K562 (cell line): ENCODE measurements around the gene TRAF3. TPM values are rescaled to one million over a fixed set of nuclear protein-coding genes. Genes with fewer than 3 reads are reported as not detected.

Source experiments
- JUND ChIP-seq, 2 experiments: IDR thresholded peaks; 2 replicates in 1 of 2; 3 replicates in 1 of 2; pipeline ENCODE4 v1.6.1; 2011; ENCODE audit warnings: borderline replicate concordance in 2 of 2, low read depth in 2 of 2, low read length in 2 of 2, improper control_type of control experiment in 1 of 2, missing biosample characterization in 1 of 2, missing genetic modification characterization in 1 of 2, missing genetic modification reagents in 1 of 2
- MIER1 ChIP-seq: fragments of 450-650 bp; IDR thresholded peaks from 2 replicates; pipeline ENCODE4 v1.6.1; 2016; ENCODE audit warnings: antibody characterized with exemption, mild to moderate bottlenecking, low read depth
- NCOR1 ChIP-seq: fragments of 450-650 bp; IDR thresholded peaks from 2 replicates; pipeline ENCODE4 v1.6.1; 2016; ENCODE audit warnings: mild to moderate bottlenecking, moderate library complexity
- NR1H2 ChIP-seq: sonication (generic); formaldehyde crosslinking; IDR thresholded peaks from 2 replicates; pipeline ENCODE4 v1.4.0; 2020; ENCODE audit warnings: mild to moderate bottlenecking, missing genetic modification reagents
- POLR2AphosphoS5 ChIP-seq: IDR thresholded peaks from 2 replicates; pipeline ENCODE4 v1.6.1; 2011; ENCODE audit warnings: mild to moderate bottlenecking, low read depth, low read length, moderate library complexity; ENCODE audit not compliant: control insufficient read depth, insufficient read depth
- RBBP5 ChIP-seq: fragments of 200-600 bp; sonication (generic); IDR thresholded peaks from 2 replicates; pipeline ENCODE4 v1.6.1; 2012; ENCODE audit warnings: borderline replicate concordance, mild to moderate bottlenecking, low read length, control low read depth, inconsistent platforms; ENCODE audit not compliant: insufficient read depth, poor library complexity, severe bottlenecking
- TAL1 ChIP-seq: fragments of 450-650 bp; IDR thresholded peaks from 2 replicates; pipeline ENCODE4 v1.6.1; 2016; ENCODE audit warnings: mild to moderate bottlenecking
- TEAD1 ChIP-seq, 2 experiments: fragments of 450-650 bp in 1 of 2; sonication (generic) in 1 of 2; formaldehyde crosslinking; IDR thresholded peaks; 2 replicates each; pipeline versions ENCODE4 v1.4.0 to v1.8.0; 2020 to 2022; ENCODE audit warnings: mild to moderate bottlenecking in 2 of 2, missing genetic modification reagents in 1 of 2
- TEAD2 ChIP-seq: fragments of 450-650 bp; IDR thresholded peaks from 2 replicates; pipeline ENCODE4 v1.6.1; 2016; ENCODE audit warnings: missing genetic modification characterization, control low read depth, missing compliant biosample characterization
- ZBTB7A ChIP-seq: IDR thresholded peaks from 2 replicates; pipeline ENCODE4 v1.6.1; 2011; ENCODE audit warnings: low read depth, mild to moderate bottlenecking, low read length, moderate library complexity, borderline replicate concordance; ENCODE audit not compliant: control insufficient read depth
- ZNF175 ChIP-seq: fragments of 200-800 bp; sonication (Bioruptor generic); IDR thresholded peaks from 2 replicates; pipeline ENCODE4 v1.6.1; 2016; ENCODE audit warnings: low read depth, mild to moderate bottlenecking, missing genetic modification characterization, missing compliant biosample characterization
- ZNF324 ChIP-seq: fragments of 250-450 bp; sonication (Bioruptor Pico); IDR thresholded peaks from 2 replicates; pipeline ENCODE4 v1.4.0; 2020; ENCODE audit warnings: mild to moderate bottlenecking
- polyA plus RNA-seq, 8 experiments: library from polyadenylated mRNA; depleted of rRNA in 4 of 8; stranded (reverse) in 5 of 8; unstranded in 3 of 8; fragments of >200 nt; fragmentation: Nextera tagmentation in 2 of 8; fragmentation: Illumina TruSeq in 1 of 8; extraction: Ambion mirVana in 2 of 8; extraction: Trizol in 1 of 8; gene quantifications; 2 replicates each; pipeline versions ENCODE4 v1.2.1 to v1.2.3, GENCODE V29; 2011 to 2014; ENCODE audit warnings: inconsistent platforms in 1 of 8, missing spikeins in 1 of 8
- total RNA-seq, 7 experiments: library from RNA; depleted of rRNA in 6 of 7; stranded (reverse); fragments of >200 nt in 6 of 7; fragmentation: Illumina TruSeq in 2 of 7; extraction: Trizol in 2 of 7; gene quantifications; 2 replicates each; pipeline versions ENCODE4 v1.2.1 to v1.2.3, GENCODE V29; 2011 to 2021; ENCODE audit warnings: low replicate concordance in 1 of 7
- TF ChIP-seq, protein P1 (sequence below), 2 experiments: fragments of 450-650 bp; conservative IDR thresholded peaks; 2 replicates each; pipeline ENCODE4 v1.6.1; 2017; ENCODE audit warnings: mild to moderate bottlenecking in 2 of 2, moderate library complexity in 2 of 2
- TF ChIP-seq, protein P2 (sequence below): sonication (generic); formaldehyde crosslinking; IDR thresholded peaks from 2 replicates; pipeline ENCODE4 v1.8.0; 2022; ENCODE audit warnings: missing genetic modification reagents, mild to moderate bottlenecking, borderline replicate concordance
- TF ChIP-seq, protein P3 (sequence below): fragments of 200-400 bp; formaldehyde crosslinking; IDR thresholded peaks from 2 replicates; pipeline ENCODE4 v1.6.1; 2017; ENCODE audit warnings: mild to moderate bottlenecking, low read depth, low read length, moderate library complexity
- TF ChIP-seq, protein P4 (sequence below): fragments of 450-650 bp; IDR thresholded peaks from 2 replicates; pipeline ENCODE4 v1.6.1; 2017; ENCODE audit warnings: antibody characterized with exemption
- TF ChIP-seq, protein P5 (sequence below): fragments of 250-450 bp; sonication (Bioruptor Pico); IDR thresholded peaks from 2 replicates; pipeline ENCODE4 v1.8.0; 2021; ENCODE audit warnings: moderate library complexity, mild to moderate bottlenecking, inconsistent platforms

TRAF3 gene
- total and polyA plus RNA-seq, 9 of the 15 experiments (the other 6 are each of a cell fraction or from before 2014, with no cell fraction given) = 0.52 to 21.3 (median 9.9) TPM

DNA sequence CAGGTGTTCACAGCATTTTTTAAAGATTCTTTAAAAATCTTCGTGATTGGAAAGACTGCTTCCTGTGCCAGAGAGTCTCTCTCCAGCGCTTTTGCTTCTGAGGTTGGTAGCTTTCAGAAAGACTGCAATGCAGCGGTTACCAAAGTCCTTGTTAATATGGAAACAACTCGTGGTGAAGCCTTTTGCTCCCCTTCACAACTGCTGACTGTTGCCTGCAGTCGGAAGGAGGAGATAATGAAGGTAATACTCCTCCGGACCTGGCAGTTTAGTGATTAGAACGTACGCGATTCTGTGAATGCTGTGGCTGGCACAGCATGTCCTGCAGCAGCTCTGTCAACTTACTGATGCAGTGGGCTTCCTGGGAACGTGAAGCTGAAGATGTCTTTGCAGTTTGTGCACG is 50.9 kb downstream of the TRAF3 start (continued):
- TF ChIP-seq NCOR1 (peak; percentile 65), ZNF175 (CRISPR knock-in tag) (no peak), ZNF324 (CRISPR knock-in tag) (no peak), NR1H2 (CRISPR knock-in tag) (no peak), TEAD1 (CRISPR knock-in tag; IDR thresholded peaks at IDR 0.05) (no peak), MIER1 (no peak), TAL1 (peak; percentile 73), RBBP5 (no peak), ZBTB7A (no peak), JUND (IDR thresholded peaks at IDR 0.05; ENCODE audit: borderline replicate concordance, low read depth, low read length) (no peak), JUND (tag; IDR thresholded peaks at IDR 0.05; ENCODE audit: borderline replicate concordance, low read depth, low read length) (no peak), POLR2AphosphoS5 (peak; percentile 61; the same call in 1 of the 2 replicates), TEAD2 (tag) (no peak)
- TF ChIP-seq, protein P1, sequence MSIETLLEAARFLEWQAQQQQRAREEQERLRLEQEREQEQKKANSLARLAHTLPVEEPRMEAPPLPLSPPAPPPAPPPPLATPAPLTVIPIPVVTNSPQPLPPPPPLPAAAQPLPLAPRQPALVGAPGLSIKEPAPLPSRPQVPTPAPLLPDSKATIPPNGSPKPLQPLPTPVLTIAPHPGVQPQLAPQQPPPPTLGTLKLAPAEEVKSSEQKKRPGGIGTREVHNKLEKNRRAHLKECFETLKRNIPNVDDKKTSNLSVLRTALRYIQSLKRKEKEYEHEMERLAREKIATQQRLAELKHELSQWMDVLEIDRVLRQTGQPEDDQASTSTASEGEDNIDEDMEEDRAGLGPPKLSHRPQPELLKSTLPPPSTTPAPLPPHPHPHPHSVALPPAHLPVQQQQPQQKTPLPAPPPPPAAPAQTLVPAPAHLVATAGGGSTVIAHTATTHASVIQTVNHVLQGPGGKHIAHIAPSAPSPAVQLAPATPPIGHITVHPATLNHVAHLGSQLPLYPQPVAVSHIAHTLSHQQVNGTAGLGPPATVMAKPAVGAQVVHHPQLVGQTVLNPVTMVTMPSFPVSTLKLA (conservative IDR thresholded peaks at IDR 0.05) = peak in 1 of 2 experiments; percentile 38; a peak in 1 of 4 replicates
- TF ChIP-seq, protein P2, sequence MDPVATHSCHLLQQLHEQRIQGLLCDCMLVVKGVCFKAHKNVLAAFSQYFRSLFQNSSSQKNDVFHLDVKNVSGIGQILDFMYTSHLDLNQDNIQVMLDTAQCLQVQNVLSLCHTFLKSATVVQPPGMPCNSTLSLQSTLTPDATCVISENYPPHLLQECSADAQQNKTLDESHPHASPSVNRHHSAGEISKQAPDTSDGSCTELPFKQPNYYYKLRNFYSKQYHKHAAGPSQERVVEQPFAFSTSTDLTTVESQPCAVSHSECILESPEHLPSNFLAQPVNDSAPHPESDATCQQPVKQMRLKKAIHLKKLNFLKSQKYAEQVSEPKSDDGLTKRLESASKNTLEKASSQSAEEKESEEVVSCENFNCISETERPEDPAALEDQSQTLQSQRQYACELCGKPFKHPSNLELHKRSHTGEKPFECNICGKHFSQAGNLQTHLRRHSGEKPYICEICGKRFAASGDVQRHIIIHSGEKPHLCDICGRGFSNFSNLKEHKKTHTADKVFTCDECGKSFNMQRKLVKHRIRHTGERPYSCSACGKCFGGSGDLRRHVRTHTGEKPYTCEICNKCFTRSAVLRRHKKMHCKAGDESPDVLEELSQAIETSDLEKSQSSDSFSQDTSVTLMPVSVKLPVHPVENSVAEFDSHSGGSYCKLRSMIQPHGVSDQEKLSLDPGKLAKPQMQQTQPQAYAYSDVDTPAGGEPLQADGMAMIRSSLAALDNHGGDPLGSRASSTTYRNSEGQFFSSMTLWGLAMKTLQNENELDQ (CRISPR knock-in tag) = no peak
- TF ChIP-seq, protein P3, sequence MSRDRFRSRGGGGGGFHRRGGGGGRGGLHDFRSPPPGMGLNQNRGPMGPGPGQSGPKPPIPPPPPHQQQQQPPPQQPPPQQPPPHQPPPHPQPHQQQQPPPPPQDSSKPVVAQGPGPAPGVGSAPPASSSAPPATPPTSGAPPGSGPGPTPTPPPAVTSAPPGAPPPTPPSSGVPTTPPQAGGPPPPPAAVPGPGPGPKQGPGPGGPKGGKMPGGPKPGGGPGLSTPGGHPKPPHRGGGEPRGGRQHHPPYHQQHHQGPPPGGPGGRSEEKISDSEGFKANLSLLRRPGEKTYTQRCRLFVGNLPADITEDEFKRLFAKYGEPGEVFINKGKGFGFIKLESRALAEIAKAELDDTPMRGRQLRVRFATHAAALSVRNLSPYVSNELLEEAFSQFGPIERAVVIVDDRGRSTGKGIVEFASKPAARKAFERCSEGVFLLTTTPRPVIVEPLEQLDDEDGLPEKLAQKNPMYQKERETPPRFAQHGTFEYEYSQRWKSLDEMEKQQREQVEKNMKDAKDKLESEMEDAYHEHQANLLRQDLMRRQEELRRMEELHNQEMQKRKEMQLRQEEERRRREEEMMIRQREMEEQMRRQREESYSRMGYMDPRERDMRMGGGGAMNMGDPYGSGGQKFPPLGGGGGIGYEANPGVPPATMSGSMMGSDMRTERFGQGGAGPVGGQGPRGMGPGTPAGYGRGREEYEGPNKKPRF = no peak
- TF ChIP-seq, protein P4, sequence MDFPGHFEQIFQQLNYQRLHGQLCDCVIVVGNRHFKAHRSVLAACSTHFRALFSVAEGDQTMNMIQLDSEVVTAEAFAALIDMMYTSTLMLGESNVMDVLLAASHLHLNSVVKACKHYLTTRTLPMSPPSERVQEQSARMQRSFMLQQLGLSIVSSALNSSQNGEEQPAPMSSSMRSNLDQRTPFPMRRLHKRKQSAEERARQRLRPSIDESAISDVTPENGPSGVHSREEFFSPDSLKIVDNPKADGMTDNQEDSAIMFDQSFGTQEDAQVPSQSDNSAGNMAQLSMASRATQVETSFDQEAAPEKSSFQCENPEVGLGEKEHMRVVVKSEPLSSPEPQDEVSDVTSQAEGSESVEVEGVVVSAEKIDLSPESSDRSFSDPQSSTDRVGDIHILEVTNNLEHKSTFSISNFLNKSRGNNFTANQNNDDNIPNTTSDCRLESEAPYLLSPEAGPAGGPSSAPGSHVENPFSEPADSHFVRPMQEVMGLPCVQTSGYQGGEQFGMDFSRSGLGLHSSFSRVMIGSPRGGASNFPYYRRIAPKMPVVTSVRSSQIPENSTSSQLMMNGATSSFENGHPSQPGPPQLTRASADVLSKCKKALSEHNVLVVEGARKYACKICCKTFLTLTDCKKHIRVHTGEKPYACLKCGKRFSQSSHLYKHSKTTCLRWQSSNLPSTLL = no peak
- TF ChIP-seq, protein P5, sequence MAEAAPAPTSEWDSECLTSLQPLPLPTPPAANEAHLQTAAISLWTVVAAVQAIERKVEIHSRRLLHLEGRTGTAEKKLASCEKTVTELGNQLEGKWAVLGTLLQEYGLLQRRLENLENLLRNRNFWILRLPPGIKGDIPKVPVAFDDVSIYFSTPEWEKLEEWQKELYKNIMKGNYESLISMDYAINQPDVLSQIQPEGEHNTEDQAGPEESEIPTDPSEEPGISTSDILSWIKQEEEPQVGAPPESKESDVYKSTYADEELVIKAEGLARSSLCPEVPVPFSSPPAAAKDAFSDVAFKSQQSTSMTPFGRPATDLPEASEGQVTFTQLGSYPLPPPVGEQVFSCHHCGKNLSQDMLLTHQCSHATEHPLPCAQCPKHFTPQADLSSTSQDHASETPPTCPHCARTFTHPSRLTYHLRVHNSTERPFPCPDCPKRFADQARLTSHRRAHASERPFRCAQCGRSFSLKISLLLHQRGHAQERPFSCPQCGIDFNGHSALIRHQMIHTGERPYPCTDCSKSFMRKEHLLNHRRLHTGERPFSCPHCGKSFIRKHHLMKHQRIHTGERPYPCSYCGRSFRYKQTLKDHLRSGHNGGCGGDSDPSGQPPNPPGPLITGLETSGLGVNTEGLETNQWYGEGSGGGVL = no peak
